RCC 7860 (cell line): ENCODE results near the gene ZCCHC17.
"Not testable (repeated sequence)": the region's sequence is repeated elsewhere in the genome, so short reads cannot be mapped to it uniquely, and the experiment has no call there.

Experiments used
- DNase-seq: peaks from one replicate; pipeline ENCODE4 v3.0.0-alpha.2; 2015; ENCODE audit warnings: low spot score
- FAIRE-seq: peaks from 2 replicates; lab custom pipeline; 2012; peaks lifted over from hg19 to GRCh38; lab: Jason Lieb, UNC

Gene ZCCHC17

GRCh38 chr1:31368611-31369107, 71.8 kb downstream of the ZCCHC17 start:
- DNase-seq (no peak), FAIRE-seq (no peak)

GRCh38 chr1:31370021-31370420, 73.2 kb downstream of the ZCCHC17 start:
- FAIRE-seq (no peak), DNase-seq (no peak)

- DNase-seq (no peak), FAIRE-seq (no peak)
Measured at GRCh38 chr1:31370565-31370964, 73.7 kb downstream of the ZCCHC17 start.

- FAIRE-seq (peak; percentile 57), DNase-seq (peak; percentile 9)
Measured at GRCh38 chr1:31371121-31371959, 74.5 kb downstream of the ZCCHC17 start.

GRCh38 chr1:31372051-31372450, 75.2 kb downstream of the ZCCHC17 start:
- FAIRE-seq (no peak), DNase-seq (no peak)

- no peak for FAIRE-seq
- DNase-seq = no peak
Measured at GRCh38 chr1:31372751-31373055, 75.9 kb downstream of the ZCCHC17 start.

- no peak for FAIRE-seq
- DNase-seq = no peak
Measured at GRCh38 chr1:31373056-31373896, 76.4 kb downstream of the ZCCHC17 start, which contains the start of gene FABP3. TSS of gene FABP3 (minus strand) at chr1:31373076. CDS start at chr1:31373014, 62 bp downstream.

GRCh38 chr1:31373897-31374486, 77.2 kb downstream of the ZCCHC17 start:
- DNase-seq (no peak), FAIRE-seq (no peak)

GRCh38 chr1:31374511-31375196, 77.8 kb downstream of the ZCCHC17 start:
- FAIRE-seq (no peak), DNase-seq (no peak)

GRCh38 chr1:31376375-31377134, 79.7 kb downstream of the ZCCHC17 start:
- peak; percentile 90 for DNase-seq
- no peak for FAIRE-seq

GRCh38 chr1:31377364-31377863, 80.6 kb downstream of the ZCCHC17 start:
- DNase-seq (peak; percentile 41), FAIRE-seq (no peak)

- FAIRE-seq (no peak), DNase-seq (no peak)
Measured at GRCh38 chr1:31378001-31378400, 81.2 kb downstream of the ZCCHC17 start.

GRCh38 chr1:31380181-31380580, 83.3 kb downstream of the ZCCHC17 start:
- no peak for DNase-seq
- no peak for FAIRE-seq

GRCh38 chr1:31381394-31382294, 84.8 kb downstream of the ZCCHC17 start:
- no peak for FAIRE-seq
- DNase-seq = no peak

- DNase-seq = no peak
- no peak for FAIRE-seq
Measured at GRCh38 chr1:31382379-31382989, 85.7 kb downstream of the ZCCHC17 start.

GRCh38 chr1:31383967-31384366, 87.1 kb downstream of the ZCCHC17 start:
- no peak for FAIRE-seq
- DNase-seq = no peak

GRCh38 chr1:31386576-31387243, 89.9 kb downstream of the ZCCHC17 start:
- FAIRE-seq, DNase-seq: not testable (repeated sequence)

- FAIRE-seq = no peak
- no peak for DNase-seq
Measured at GRCh38 chr1:31387612-31388011, 90.8 kb downstream of the ZCCHC17 start.
